Measurements from ENCODE around the gene DKC1. TPM values are rescaled to one million over a fixed set of nuclear protein-coding genes. Genes with fewer than 3 reads are reported as not detected.

The DKC1 gene
- total RNA-seq, 1 experiment from 2014 or later: 123 TPM

GRCh38 chrX:154784149-154784995 lies 21.7 kb downstream of the DKC1 start:
- H3K4me3 ChIP-seq (replicated peaks in 1 of 2; ENCODE audit: low read depth in 1 of 2, low read length in 2 of 2): no peak overlapping the region
- RAD21 ChIA-PET (ENCODE audit: low non-redundant PET in 1 of 2, low total read pairs in 2 of 2, uncharacterized antibody in 2 of 2, unreplicated experiment in 2 of 2): no interaction called here
- DNase-seq (ENCODE audit: low read depth, low spot score) (no peak), ATAC-seq (no peak)
- intact Hi-C loops (cut with micrococcal nuclease): no loop called here
- H3K9ac ChIP-seq (ENCODE audit: low read length): no peak overlapping the region
- no peaks in the 10 kb centered on the region for H3K79me2 ChIP-seq (ENCODE audit: insufficient read depth, low read length)
- no peak overlapping the region for H2AFZ ChIP-seq (ENCODE audit: low read depth, low read length, poor library complexity, severe bottlenecking)
- H3K36me3 ChIP-seq (ENCODE audit: control insufficient read depth in 1 of 2, insufficient read depth in 2 of 2, low read length in 2 of 2): no peaks in the 10 kb centered on the region
- H3K4me2 ChIP-seq (ENCODE audit: low read length): no peak overlapping the region
- no peaks in the 10 kb centered on the region for H3K9me3 ChIP-seq (ENCODE audit: control insufficient read depth in 1 of 2, insufficient read depth in 1 of 2, low read depth in 1 of 2, low read length in 2 of 2)
- TF ChIP-seq ZNF274 (IDR thresholded peaks at IDR 0.05; ENCODE audit: low read depth, low read length) (no peak), CTCF (IDR thresholded peaks at IDR 0.05 in 2 of 3, conservative IDR thresholded peaks at IDR 0.05 in 1 of 3; ENCODE audit: borderline replicate concordance in 1 of 3, insufficient read depth in 1 of 3, low read depth in 2 of 3, low read length in 2 of 3) (no peak), EZH2phosphoT487 (IDR thresholded peaks at IDR 0.05; ENCODE audit: borderline replicate concordance) (no peak), EGR1 (IDR thresholded peaks at IDR 0.05; ENCODE audit: low read depth) (no peak)
- CTCF ChIA-PET: no interaction called here
- no peaks in the 10 kb centered on the region for H3K4me1 ChIP-seq (ENCODE audit: control insufficient read depth in 1 of 2, insufficient read depth in 2 of 2, low read length in 2 of 2)
- POLR2A ChIA-PET: no interaction called here
- no peaks in the 10 kb centered on the region for H3K27me3 ChIP-seq (ENCODE audit: insufficient read depth, low read length)
- H4K20me1 ChIP-seq (ENCODE audit: insufficient read depth): no peaks in the 10 kb centered on the region
- H3K27ac ChIP-seq (ENCODE audit: low read depth, low read length): no peak overlapping the region
- H3K9me2 ChIP-seq (ENCODE audit: insufficient read depth): no peaks in the 10 kb centered on the region
- no TSS peak for BruUV-seq (replicated peaks)

GRCh38 chrX:154785716-154786115 lies 23.1 kb downstream of the DKC1 start:
- Histone ChIP-seq H3K79me2 (ENCODE audit: insufficient read depth, low read length) (no peaks in the 10 kb centered on the region), H3K4me2 (ENCODE audit: low read length) (no peak overlapping the region), H3K36me3 (ENCODE audit: control insufficient read depth in 1 of 2, insufficient read depth in 2 of 2, low read length in 2 of 2) (no peaks in the 10 kb centered on the region), H3K27ac (ENCODE audit: low read depth, low read length) (no peak overlapping the region), H3K4me1 (ENCODE audit: control insufficient read depth in 1 of 2, insufficient read depth in 2 of 2, low read length in 2 of 2) (no peaks in the 10 kb centered on the region), H3K9me2 (ENCODE audit: insufficient read depth) (no peaks in the 10 kb centered on the region), H3K4me3 (replicated peaks in 1 of 2; ENCODE audit: low read depth in 1 of 2, low read length in 2 of 2) (no peak overlapping the region), H4K20me1 (ENCODE audit: insufficient read depth) (no peaks in the 10 kb centered on the region), H3K27me3 (ENCODE audit: insufficient read depth, low read length) (no peaks in the 10 kb centered on the region), H3K9me3 (ENCODE audit: control insufficient read depth in 1 of 2, insufficient read depth in 1 of 2, low read depth in 1 of 2, low read length in 2 of 2) (no peaks in the 10 kb centered on the region), H3K9ac (ENCODE audit: low read length) (no peak overlapping the region), H2AFZ (ENCODE audit: low read depth, low read length, poor library complexity, severe bottlenecking) (no peak overlapping the region)
- CTCF ChIA-PET: no interaction called here
- intact Hi-C loops (cut with micrococcal nuclease): no loop called here
- DNase-seq (ENCODE audit: low read depth, low spot score) (no peak), ATAC-seq (no peak)
- POLR2A ChIA-PET: no interaction called here
- BruUV-seq (replicated peaks): no TSS peak
- RAD21 ChIA-PET (ENCODE audit: low non-redundant PET in 1 of 2, low total read pairs in 2 of 2, uncharacterized antibody in 2 of 2, unreplicated experiment in 2 of 2): no interaction called here
- TF ChIP-seq SIN3A (IDR thresholded peaks at IDR 0.05; ENCODE audit: low read depth) (no peak), ZFX (IDR thresholded peaks at IDR 0.05) (no peak), CTCF (IDR thresholded peaks at IDR 0.05 in 2 of 3, conservative IDR thresholded peaks at IDR 0.05 in 1 of 3; ENCODE audit: borderline replicate concordance in 1 of 3, insufficient read depth in 1 of 3, low read depth in 2 of 3, low read length in 2 of 3) (no peak), EZH2phosphoT487 (IDR thresholded peaks at IDR 0.05; ENCODE audit: borderline replicate concordance) (no peak), ZBTB33 (IDR thresholded peaks at IDR 0.05; ENCODE audit: extremely low read depth, insufficient replicate concordance, low read length) (no peak), JUND (IDR thresholded peaks at IDR 0.05) (no peak), SP1 (IDR thresholded peaks at IDR 0.05; ENCODE audit: low read depth) (no peak), ZNF274 (IDR thresholded peaks at IDR 0.05; ENCODE audit: low read depth, low read length) (no peak), ELF1 (IDR thresholded peaks at IDR 0.05; ENCODE audit: borderline replicate concordance, low read depth) (no peak), MAX (IDR thresholded peaks at IDR 0.05) (no peak), YY1 (IDR thresholded peaks at IDR 0.05; ENCODE audit: extremely low read depth, insufficient replicate concordance, low read depth, low read length) (no peak)

Measured in HCT116 (cell line).